HAP-1 (cell line): ENCODE results near the gene BAIAP2.
"Not testable (repeated sequence)": the region's sequence is repeated elsewhere in the genome, so short reads cannot be mapped to it uniquely, and the experiment has no call there.

Source experiments
- DNase-seq, 2 experiments: peaks; one replicate each; pipeline ENCODE4 v3.0.0-alpha.2; 2016 to 2020; ENCODE audit warnings: low spot score in 2 of 2
- H3K27me3 ChIP-seq: fragments of 250-450 bp; sonication (Bioruptor Pico); 2 replicates; pipeline ENCODE4 v1.5.1; 2020; ENCODE audit warnings: low read depth, mild to moderate bottlenecking, moderate library complexity
- H3K36me3 ChIP-seq: fragments of 250-450 bp; sonication (Bioruptor Pico); replicated peaks from 2 replicates; pipeline ENCODE4 v1.5.1; 2020; ENCODE audit warnings: mild to moderate bottlenecking
- H3K4me1 ChIP-seq: fragments of 250-450 bp; sonication (Bioruptor Pico); 2 replicates; pipeline ENCODE4 v1.5.1; 2020; ENCODE audit warnings: mild to moderate bottlenecking
- H3K4me3 ChIP-seq: fragments of 250-450 bp; sonication (Bioruptor Pico); 2 replicates; pipeline ENCODE4 v1.5.1; 2020; ENCODE audit warnings: mild to moderate bottlenecking, moderate library complexity
- H3K9me3 ChIP-seq: fragments of 250-450 bp; sonication (Bioruptor Pico); 2 replicates; pipeline ENCODE4 v1.5.1; 2020; ENCODE audit warnings: mild to moderate bottlenecking, moderate library complexity
- in situ Hi-C: fragments of 300-500 bp; cut with MboI; formaldehyde crosslinking; loops from 3 replicates; pipeline ENCODE4 v1.14.3; 2020; ENCODE audit warnings: low sequenced_read_pairs, inconsistent platforms, mixed read lengths

The BAIAP2 gene

DNA sequence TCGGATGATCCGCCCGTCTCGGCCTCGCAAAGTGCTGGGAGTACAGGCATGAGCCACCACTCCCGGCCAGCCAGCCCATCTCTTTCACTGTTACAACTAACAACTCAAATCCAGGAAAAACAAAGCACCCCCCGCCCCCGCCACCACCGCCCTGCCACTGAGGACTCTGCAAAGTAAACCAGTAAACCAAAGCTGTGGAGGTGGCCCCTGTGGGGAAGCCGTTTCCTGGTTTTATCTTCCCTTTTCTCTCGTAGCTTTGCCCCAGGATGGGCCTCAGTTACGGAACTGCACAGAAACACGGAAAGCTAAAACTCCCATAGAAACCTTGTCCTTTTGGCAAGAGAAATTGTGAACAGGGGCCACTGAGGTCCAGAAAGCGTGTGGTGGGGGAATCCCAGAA is 25.8 kb upstream of the BAIAP2 start:
- in situ Hi-C loops: no loop called here
- peaks cover 5% of the 10 kb centered on the region for H3K9me3 ChIP-seq
- DNase-seq: no peak
- peaks cover 15% of the 10 kb centered on the region for H3K27me3 ChIP-seq
- H3K4me3 ChIP-seq: no peak overlapping the region
- H3K36me3 ChIP-seq: no peaks in the 10 kb centered on the region
- peaks cover 2% of the 10 kb centered on the region; the same call in 1 of the 2 replicates for H3K4me1 ChIP-seq

GRCh38 chr17:81010935-81011334 is 24.0 kb upstream of the BAIAP2 start:
- H3K4me1 ChIP-seq: no peaks in the 10 kb centered on the region; the same call in 1 of the 2 replicates
- H3K9me3 ChIP-seq: peaks cover 5% of the 10 kb centered on the region
- no peaks in the 10 kb centered on the region for H3K36me3 ChIP-seq
- in situ Hi-C loops: no loop called here
- no peak for DNase-seq
- no peak overlapping the region for H3K4me3 ChIP-seq
- H3K27me3 ChIP-seq: peaks cover 3% of the 10 kb centered on the region; the same call in 1 of the 2 replicates

DNA sequence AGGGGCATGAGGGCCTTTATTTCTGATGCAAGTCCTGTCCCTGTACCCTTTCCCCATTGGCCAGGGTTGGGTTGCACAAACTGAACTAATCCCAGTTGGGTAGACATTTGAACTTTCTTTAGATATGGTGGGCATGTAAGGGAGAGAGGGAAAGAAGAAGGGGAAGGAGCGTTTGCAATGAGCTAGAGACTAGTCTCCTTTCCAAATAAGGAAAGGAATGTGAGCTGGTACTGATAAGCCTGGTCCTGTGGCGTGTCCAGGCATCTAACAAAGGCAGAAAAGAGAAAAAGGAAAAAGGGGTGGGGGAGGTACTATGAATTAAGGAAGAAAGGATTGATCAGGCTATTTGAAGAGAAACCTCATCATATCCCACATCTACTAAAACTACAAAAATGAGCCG is 23.0 kb upstream of the BAIAP2 start:
- DNase-seq: no peak
- in situ Hi-C loops: no loop called here
- Histone ChIP-seq H3K4me1 (no peaks in the 10 kb centered on the region; the same call in 1 of the 2 replicates), H3K9me3 (peaks cover 5% of the 10 kb centered on the region), H3K36me3 (no peaks in the 10 kb centered on the region), H3K27me3 (no peaks in the 10 kb centered on the region; the same call in 1 of the 2 replicates), H3K4me3 (no peak overlapping the region)

DNA sequence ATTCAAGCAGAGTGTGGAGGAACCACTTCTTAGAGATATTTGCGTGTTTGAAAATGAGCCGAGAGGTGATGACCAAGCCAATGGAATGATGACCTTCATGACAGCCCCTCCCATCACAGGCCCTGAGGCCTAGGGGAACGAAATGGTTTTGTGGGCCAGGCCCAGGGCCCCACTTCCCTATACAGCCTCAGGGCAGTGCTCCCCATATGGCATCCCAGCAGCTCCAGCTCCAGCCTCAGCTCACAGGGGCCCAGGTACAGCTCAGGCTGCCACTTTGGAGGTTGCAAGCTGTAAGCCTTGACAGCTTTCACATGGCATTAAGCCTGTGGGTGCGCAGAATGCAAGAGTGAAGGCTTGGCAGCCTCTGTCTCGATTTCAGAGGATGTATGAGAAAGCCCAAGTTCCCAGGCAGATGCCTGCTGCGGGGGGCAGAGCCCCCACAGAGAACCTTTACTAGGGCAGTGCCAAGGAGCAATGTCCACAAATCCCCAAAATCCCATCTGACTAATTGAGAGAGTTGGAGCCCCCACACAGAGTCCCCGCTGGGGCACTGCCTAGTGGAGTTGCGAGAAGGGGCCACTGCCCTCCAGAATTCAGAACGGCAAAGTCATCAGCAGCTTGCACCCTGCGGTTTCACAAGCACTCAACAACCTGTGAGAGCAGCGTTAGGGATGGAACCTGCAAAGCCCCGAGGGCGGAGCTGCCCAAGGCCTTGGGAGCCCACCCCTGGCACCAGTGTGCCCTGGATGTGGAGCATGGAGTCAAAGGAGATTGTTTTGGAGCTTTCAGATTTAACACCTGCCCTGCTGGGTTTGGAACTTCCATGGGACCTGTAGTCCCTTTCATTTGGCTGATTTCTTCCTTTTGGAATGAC is 22.1 kb upstream of the BAIAP2 start:
- H3K4me3 ChIP-seq: no peak overlapping the region
- peaks cover 2% of the 10 kb centered on the region for H3K4me1 ChIP-seq
- DNase-seq: no peak
- no peaks in the 10 kb centered on the region for H3K27me3 ChIP-seq
- in situ Hi-C loops: no loop called here
- H3K9me3 ChIP-seq: peaks cover 5% of the 10 kb centered on the region
- no peaks in the 10 kb centered on the region for H3K36me3 ChIP-seq

- H3K36me3 ChIP-seq: no peaks in the 10 kb centered on the region
- H3K27me3 ChIP-seq: no peaks in the 10 kb centered on the region
- in situ Hi-C loops: no loop called here
- peaks cover 9% of the 10 kb centered on the region for H3K4me1 ChIP-seq
- peaks cover 5% of the 10 kb centered on the region for H3K9me3 ChIP-seq
- no peak for DNase-seq
- H3K4me3 ChIP-seq: no peak overlapping the region
These were observed 21.3 kb upstream of the BAIAP2 start for GRCh38 chr17:81013642-81014041.

- H3K27me3 ChIP-seq: no peaks in the 10 kb centered on the region
- H3K4me3 ChIP-seq: no peak overlapping the region
- peaks cover 5% of the 10 kb centered on the region for H3K9me3 ChIP-seq
- in situ Hi-C loops: no loop called here
- peaks cover 9% of the 10 kb centered on the region for H3K4me1 ChIP-seq
- DNase-seq: no peak
- H3K36me3 ChIP-seq: no peaks in the 10 kb centered on the region
These were observed 19.8 kb upstream of the BAIAP2 start for GRCh38 chr17:81015136-81015535.

- Histone ChIP-seq H3K4me1 (peaks cover 9% of the 10 kb centered on the region), H3K36me3 (no peaks in the 10 kb centered on the region), H3K4me3 (no peak overlapping the region), H3K9me3 (peaks cover 4% of the 10 kb centered on the region), H3K27me3 (no peaks in the 10 kb centered on the region)
- DNase-seq: no peak
- in situ Hi-C loops: no loop called here
These were observed 18.4 kb upstream of the BAIAP2 start for GRCh38 chr17:81016575-81016974.

DNA sequence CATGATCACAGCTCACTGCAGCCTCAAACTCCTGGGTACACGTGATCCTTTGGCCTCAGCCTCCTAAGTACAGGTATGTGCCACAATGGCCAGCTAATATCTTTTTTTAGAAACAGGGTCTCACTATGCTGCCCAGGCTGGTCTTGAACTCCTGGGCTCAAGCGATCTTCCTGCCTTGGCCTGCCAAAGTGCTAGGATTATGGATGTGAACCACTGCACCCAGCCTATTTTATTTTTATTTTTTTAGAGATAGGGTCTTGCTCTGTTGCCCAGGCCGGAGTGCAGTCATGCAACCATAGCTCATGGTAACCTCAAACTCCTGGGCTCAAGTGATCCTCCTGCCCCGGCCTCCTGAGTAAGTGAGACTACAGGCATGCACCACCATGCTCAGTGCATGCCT is 17.6 kb upstream of the BAIAP2 start:
- H3K4me1 ChIP-seq, H3K36me3 ChIP-seq, in situ Hi-C loops, H3K9me3 ChIP-seq, DNase-seq, H3K4me3 ChIP-seq, H3K27me3 ChIP-seq: not testable (repeated sequence)

DNA sequence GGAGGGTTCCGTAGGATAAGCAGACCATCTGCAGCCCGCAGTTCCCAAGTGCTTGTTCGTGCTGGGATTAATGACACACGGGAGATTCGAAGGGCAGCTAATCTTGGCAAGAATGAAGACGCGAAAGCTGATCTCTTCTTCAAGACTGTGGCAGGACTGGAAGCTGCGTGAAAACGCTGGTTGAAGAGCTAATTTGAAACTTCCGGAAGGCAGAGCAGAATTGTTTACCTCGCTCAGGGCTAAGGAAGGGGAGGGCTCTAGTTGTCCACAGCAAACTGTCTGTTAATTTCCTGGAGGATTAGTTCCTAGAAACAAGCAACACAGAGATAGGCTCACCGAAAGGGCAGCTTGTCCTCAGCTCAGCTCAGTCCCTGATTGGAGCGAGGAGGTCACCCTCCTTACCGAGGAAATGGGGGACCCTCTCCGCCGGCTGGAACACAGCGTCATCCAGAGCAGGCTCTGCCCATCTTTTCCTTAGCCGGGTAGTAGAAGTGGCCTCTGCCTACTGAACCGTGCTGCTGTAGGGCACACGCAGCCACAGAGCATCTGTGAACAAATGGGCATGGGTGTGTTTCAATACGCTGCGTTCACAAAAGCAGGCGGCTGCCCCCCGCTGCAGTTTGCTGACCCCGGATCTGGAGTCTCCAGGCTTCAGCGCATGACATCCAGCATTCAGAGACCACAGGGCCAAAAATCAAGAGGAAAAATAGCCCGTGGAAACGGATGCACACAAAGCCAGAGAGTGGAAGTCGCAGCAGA is 16.7 kb upstream of the BAIAP2 start:
- Histone ChIP-seq H3K4me3 (no peak overlapping the region), H3K36me3 (no peaks in the 10 kb centered on the region), H3K9me3 (no peaks in the 10 kb centered on the region; the same call in 1 of the 2 replicates), H3K27me3 (no peaks in the 10 kb centered on the region), H3K4me1 (peaks cover 9% of the 10 kb centered on the region)
- in situ Hi-C loops: no loop called here
- no peak for DNase-seq

DNA sequence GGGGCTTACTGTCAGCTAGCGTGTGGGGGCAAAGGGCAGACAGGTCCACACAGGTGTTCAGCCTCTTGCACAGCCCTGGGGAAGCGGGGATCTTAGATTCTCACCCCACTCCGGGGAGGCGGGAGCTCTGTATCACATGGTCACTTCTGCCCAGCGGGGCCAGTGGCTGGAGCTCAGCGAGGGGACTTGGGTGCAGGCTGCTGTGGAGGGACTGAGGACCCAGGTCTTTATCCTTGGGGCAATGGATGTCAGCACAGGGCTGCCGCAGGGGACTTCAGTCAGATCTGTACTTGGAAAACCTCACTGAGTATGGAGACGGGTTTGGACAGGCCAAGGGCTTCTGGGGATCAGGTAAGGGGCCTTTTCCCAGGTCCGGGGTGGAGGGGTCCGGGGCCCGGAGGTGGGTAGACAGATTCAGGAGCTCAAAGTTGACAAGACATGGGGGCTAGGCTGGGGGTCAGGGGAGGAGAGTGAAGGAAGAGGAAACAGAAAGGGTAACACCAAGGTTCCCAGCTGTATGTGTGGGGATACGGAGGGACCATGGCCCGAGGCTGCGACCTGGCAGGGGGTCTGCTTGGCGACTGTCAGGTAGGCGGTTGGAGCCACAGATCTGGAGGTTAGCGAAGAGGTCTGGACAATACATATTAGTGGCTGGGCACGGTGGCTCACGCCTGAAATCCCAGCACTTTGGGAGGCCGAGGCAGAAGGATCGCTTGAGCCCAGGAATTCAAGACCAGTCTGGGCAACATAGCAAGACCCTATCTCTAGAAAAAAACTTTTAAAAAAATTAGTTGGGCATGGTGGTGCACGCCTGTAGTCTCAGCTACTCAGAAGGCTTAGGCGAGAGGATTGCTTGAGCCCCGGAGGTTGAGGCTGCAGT is 15.1 kb upstream of the BAIAP2 start:
- Histone ChIP-seq H3K36me3 (no peaks in the 10 kb centered on the region), H3K4me1 (peaks cover 9% of the 10 kb centered on the region), H3K27me3 (no peaks in the 10 kb centered on the region), H3K9me3 (no peaks in the 10 kb centered on the region; the same call in 1 of the 2 replicates), H3K4me3 (no peak overlapping the region)
- in situ Hi-C loops: no loop called here
- DNase-seq: no peak

GRCh38 chr17:81020443-81020766 is 14.5 kb upstream of the BAIAP2 start:
- H3K36me3 ChIP-seq: no peaks in the 10 kb centered on the region
- in situ Hi-C loops: no loop called here
- no peaks in the 10 kb centered on the region; the same call in 1 of the 2 replicates for H3K9me3 ChIP-seq
- DNase-seq: no peak
- H3K27me3 ChIP-seq: no peaks in the 10 kb centered on the region
- no peak overlapping the region for H3K4me3 ChIP-seq
- peaks cover 9% of the 10 kb centered on the region for H3K4me1 ChIP-seq

GRCh38 chr17:81020767-81021497 is 14.0 kb upstream of the BAIAP2 start:
- DNase-seq: no peak
- Histone ChIP-seq H3K4me3 (no peak overlapping the region), H3K9me3 (no peaks in the 10 kb centered on the region; the same call in 1 of the 2 replicates), H3K4me1 (peaks cover 9% of the 10 kb centered on the region), H3K27me3 (no peaks in the 10 kb centered on the region), H3K36me3 (no peaks in the 10 kb centered on the region)
- in situ Hi-C loops: no loop called here
